Right cardiac atrium (tissue), 5 donors: ENCODE results near the gene HIF1AN. TPM values are rescaled to one million over a fixed set of nuclear protein-coding genes. Genes with fewer than 3 reads are reported as not detected.

Source experiments
- ATAC-seq, 2 donors: fragments of 200-7000 bp; cut with Tn5 transposase; one replicate each; pipeline versions ENCODE4 v1.8.0 to v1.9.1; 2020; ENCODE audit warnings: moderate library complexity in 2 of 2, mild to moderate bottlenecking in 1 of 2
- DNase-seq, 3 donors: peaks; one replicate each; pipeline ENCODE4 v3.0.0-alpha.2; 2020
- H3K27ac ChIP-seq: one replicate; pipeline ENCODE4 v1.5.1; 2013; ENCODE audit warnings: mild to moderate bottlenecking, low read length, control low read depth, moderate library complexity
- H3K27me3 ChIP-seq: one replicate; pipeline ENCODE4 v1.6.1; 2013; ENCODE audit not compliant: control insufficient read depth, insufficient read depth
- H3K4me1 ChIP-seq: one replicate; pipeline ENCODE4 v1.6.1; 2013; ENCODE audit warnings: low read length; ENCODE audit not compliant: control insufficient read depth, insufficient read depth
- H3K4me3 ChIP-seq: one replicate; pipeline ENCODE4 v1.5.1; 2013; ENCODE audit warnings: low read length, control low read depth
- H3K9me3 ChIP-seq: one replicate; pipeline ENCODE4 v1.6.1; 2013; ENCODE audit warnings: low read length; ENCODE audit not compliant: control insufficient read depth
- WGBS: extraction: QIAGEN DNeasy Blood & Tissue Kit; methylation state at CpG from one replicate; pipeline ENCODE4 v1.1.7; 2013; 5-methylcytosine and 5-hydroxymethylcytosine counted together
- intact Hi-C, 4 donors: fragments of 100-400 bp; cut with DNase I; formaldehyde crosslinking; loops; one replicate each; pipeline versions ENCODE4 v1.11.0 to v1.14.0; 2022 to 2023
- polyA plus RNA-seq: library from polyadenylated mRNA; stranded (reverse); fragments of 200-250 nt; gene quantifications from one replicate; pipeline ENCODE4 v1.2.3, GENCODE V29; 2013
- total RNA-seq, 4 donors: library from RNA; stranded (reverse); fragmentation: NEBNext Ultra II Directional; extraction: Animal tissue kit (Norgen Biotek cat#: 25700); gene quantifications; one replicate each; pipeline ENCODE4 v1.2.1, GENCODE V29; 2021
- donor health status: healthy with polysubstance abuse.
- donor health status: DM: no; HTN: yes; CAD: no.
- donor health status: DM: no; HTN: no; CAD: no.
- donor health status: DM: no; HTN: yes; CAD: no; lungs with severe emphysema.
- donor health status: DM: yes; HTN: yes; CAD: no.

HIF1AN gene
- total and polyA plus RNA-seq, 5 donors: 9.5 to 41.1 (median 33.9) TPM

DNA sequence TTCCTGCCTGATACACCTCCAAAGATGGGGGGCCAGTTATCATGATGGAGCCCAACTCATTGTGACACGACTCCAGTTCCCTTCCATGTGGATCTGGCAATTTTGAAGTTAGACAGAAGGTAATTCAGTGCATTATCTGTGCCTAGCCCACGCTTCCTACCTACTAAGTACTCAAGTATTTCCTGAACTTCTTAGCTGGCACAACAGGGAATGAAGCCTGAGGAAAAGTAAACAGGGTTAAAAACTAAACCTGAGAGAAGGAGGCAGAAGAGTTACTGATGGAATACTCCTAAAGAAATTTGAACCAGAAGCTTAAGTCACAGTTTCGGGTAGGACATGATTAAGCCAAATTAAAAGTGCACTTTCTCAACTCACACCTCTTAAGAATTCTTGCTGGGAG lies 14.9 kb upstream of the HIF1AN start:
- WGBS: 82% methylated on average over 3 of the region's 3 CpGs
- Histone ChIP-seq H3K4me1 (no peaks in the 10 kb centered on the region), H3K27me3 (no peaks in the 10 kb centered on the region), H3K4me3 (no peak overlapping the region), H3K9me3 (no peaks in the 10 kb centered on the region), H3K27ac (no peak overlapping the region)
- DNase-seq (no peak), ATAC-seq (no peak)
- intact Hi-C loops: loop anchor here in 1 of 4 donors (10.0 kb wide), 1 partner anchor 176 kb away; the partner anchor contains the start of gene SCD

- Histone ChIP-seq H3K27ac (no peak overlapping the region), H3K9me3 (no peaks in the 10 kb centered on the region), H3K27me3 (no peaks in the 10 kb centered on the region), H3K4me1 (no peaks in the 10 kb centered on the region), H3K4me3 (no peak overlapping the region)
- intact Hi-C loops: loop anchor here in 1 of 4 donors (10.0 kb wide), 1 partner anchor 177 kb away; the partner anchor contains the start of gene SCD
- no peak for ATAC-seq
- WGBS: 75% methylated on average over 5 of the region's 5 CpGs
- no peak for DNase-seq
These were observed 13.5 kb upstream of the HIF1AN start for GRCh38 chr10:100522107-100522801.

- WGBS: 95% methylated on average over 9 of the region's 9 CpGs
- intact Hi-C loops: loop anchor here in 1 of 4 donors (10.0 kb wide), 1 partner anchor 178 kb away; the partner anchor contains the start of gene SCD
These were observed 12.8 kb upstream of the HIF1AN start for GRCh38 chr10:100522945-100523344.

DNA sequence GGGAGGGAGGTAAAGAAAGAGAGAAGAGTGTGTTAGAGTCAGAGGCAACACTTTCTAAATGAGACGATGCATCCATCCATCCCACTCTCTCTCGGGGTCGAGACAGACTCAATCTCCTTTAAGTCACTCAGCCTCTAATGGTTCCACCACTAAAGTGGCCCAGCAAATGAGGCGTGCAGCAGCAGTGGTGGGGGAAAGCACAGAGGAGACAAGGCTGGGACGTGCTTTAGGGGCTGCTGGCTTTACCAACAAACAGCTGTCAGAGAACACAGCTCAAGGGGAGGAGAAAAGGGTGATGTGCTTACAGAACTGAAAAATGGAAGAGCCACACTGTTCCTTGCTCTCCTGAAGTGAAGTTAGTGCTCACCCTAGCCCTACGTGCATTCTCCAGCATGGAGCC lies 11.5 kb upstream of the HIF1AN start:
- Histone ChIP-seq H3K9me3 (no peaks in the 10 kb centered on the region), H3K27me3 (no peaks in the 10 kb centered on the region), H3K4me3 (no peak overlapping the region), H3K27ac (no peak overlapping the region), H3K4me1 (no peaks in the 10 kb centered on the region)
- WGBS: 85% methylated on average over 6 of the region's 6 CpGs
- ATAC-seq: no peak
- no peak for DNase-seq
- intact Hi-C loops: loop anchor here in 1 of 4 donors (10.0 kb wide), 1 partner anchor 179 kb away; the partner anchor contains the start of gene SCD

More at GRCh38 chr10:100522945-100523344, 12.8 kb upstream of the HIF1AN start:
- no peaks in the 10 kb centered on the region for H3K27me3 ChIP-seq
- H3K4me3 ChIP-seq: no peak overlapping the region
- H3K4me1 ChIP-seq: no peaks in the 10 kb centered on the region
- DNase-seq (no peak), ATAC-seq (no peak)
- no peaks in the 10 kb centered on the region for H3K9me3 ChIP-seq
- H3K27ac ChIP-seq: no peak overlapping the region

DNA sequence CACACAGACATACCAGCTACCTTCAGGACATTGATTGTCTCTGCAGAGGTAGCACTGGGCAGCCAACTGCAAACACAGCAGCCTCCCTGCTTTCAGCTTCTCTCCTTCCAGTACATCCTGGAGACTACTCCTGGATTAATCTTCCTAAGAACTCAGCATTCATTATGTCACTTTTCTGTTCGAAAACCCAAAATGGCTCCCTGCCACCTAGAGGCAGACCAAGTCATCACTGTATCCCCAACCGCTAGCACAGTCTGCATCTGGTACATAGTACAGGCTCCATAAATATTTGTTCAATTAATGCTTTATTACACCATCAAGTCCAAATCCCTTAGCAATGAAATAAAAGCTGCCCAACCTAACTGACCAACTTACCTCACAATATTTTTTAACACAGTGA lies 11.1 kb upstream of the HIF1AN start:
- H3K4me1 ChIP-seq: no peaks in the 10 kb centered on the region
- H3K27ac ChIP-seq: no peak overlapping the region
- WGBS: 84% methylated on average over 2 of the region's 2 CpGs
- intact Hi-C loops: loop anchor here in 1 of 4 donors (10.0 kb wide), 1 partner anchor 180 kb away; the partner anchor contains the start of gene SCD
- no peak overlapping the region for H3K4me3 ChIP-seq
- DNase-seq: no peak
- H3K9me3 ChIP-seq: no peaks in the 10 kb centered on the region
- no peaks in the 10 kb centered on the region for H3K27me3 ChIP-seq
- ATAC-seq: no peak

DNA sequence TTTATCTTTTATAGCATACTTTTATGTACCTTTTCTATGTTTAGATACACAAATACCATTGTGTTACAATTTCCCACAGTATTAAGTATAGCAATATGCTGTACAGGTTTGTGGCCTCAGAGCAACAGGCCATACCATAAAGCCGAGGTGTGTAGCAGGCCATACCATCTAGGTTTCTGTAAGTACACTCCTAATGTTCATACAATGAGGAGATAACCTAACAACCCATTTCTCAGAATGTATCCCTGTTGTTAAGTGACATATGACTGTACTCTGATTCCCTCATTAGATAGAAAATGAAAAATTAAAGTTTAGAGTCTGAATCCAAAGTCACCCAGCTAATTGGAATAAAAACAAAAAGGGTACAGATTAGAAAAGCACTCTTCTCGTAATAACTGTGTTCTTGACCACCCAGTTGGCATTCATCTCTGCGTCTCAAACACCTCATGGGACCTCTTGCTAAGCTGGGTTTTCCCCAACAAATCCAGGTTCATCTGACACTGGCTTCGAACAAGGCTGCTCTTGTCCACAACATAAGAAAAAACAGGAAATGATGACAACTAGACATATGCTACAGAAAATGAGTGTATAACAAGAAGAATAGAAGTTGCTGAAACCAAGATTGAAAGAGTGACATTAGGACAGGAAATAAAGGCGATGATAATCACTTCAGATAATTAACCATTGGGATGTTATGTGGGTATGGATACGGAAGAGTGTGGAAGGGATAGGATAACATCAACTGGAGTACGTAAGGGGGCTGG lies 7.4 kb upstream of the HIF1AN start:
- DNase-seq (no peak), ATAC-seq (no peak)
- no peak overlapping the region for H3K27ac ChIP-seq
- WGBS: 44% methylated on average over 7 of the region's 7 CpGs
- no peaks in the 10 kb centered on the region for H3K9me3 ChIP-seq
- no peaks in the 10 kb centered on the region for H3K27me3 ChIP-seq
- H3K4me3 ChIP-seq: peak overlapping the region; percentile 85
- intact Hi-C loops: loop anchor here in 1 of 4 donors (10.0 kb wide), 1 partner anchor 184 kb away; the partner anchor contains the start of gene SCD
- H3K4me1 ChIP-seq: no peaks in the 10 kb centered on the region

GRCh38 chr10:100528921-100529474 lies 6.7 kb upstream of the HIF1AN start:
- H3K4me3 ChIP-seq: peak overlapping the region; percentile 85
- intact Hi-C loops: loop anchor here in 1 of 4 donors (10.0 kb wide), 1 partner anchor 184 kb away; the partner anchor contains the start of gene SCD
- H3K4me1 ChIP-seq: no peaks in the 10 kb centered on the region
- no peaks in the 10 kb centered on the region for H3K9me3 ChIP-seq
- H3K27me3 ChIP-seq: no peaks in the 10 kb centered on the region
- ATAC-seq (no peak), DNase-seq (no peak)
- peak overlapping the region; percentile 71 for H3K27ac ChIP-seq
- WGBS: under 1% methylated on average over 18 of the region's 18 CpGs

DNA sequence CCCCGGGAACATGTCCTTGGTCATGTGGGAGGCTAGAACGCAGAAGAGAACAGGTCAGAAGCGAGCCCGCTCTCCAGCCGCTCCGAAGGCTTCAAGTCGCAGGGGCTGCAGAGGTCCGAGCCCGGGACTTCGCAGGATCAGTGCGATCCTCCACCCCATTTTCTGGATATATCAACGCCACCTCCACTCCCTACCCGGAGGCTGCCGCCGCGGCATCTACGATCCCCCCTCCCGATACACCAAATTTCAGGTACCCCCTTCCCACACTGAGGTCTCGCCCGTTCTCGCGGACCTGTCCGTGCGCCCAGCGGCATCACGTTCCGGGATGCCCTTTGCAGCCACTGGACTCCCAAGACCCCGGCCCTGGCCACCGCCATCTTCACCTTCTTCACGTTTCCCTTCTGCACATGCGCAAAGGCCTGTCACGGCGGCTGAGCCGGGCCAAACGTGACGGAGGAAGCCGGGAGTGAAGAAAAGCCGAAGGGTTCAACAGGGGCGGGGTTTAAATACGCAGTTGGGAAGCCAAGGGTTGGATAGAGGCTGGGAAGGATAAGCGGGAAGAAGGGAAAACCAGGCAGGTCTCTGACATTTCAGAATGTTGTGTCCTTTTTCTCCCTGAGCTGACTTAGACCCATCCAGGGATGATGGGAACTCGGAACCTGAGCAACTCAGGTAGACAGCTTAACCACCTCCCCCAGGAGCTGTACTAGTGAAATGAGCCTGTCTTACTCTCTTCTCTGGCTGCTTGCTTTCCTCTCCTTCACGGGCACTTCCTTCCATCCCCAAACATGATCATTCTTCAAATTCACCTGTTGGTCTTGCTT lies 6.1 kb upstream of the HIF1AN start, which contains the start of gene NDUFB8:
Gene NDUFB8, minus strand, starts transcription at position 397 of the 824 bp plus-strand sequence. Its CDS starts 20 bp downstream, at position 377.
- peak; percentile 92 to 94 for ATAC-seq
- H3K27ac ChIP-seq: peak within 1 kb of the TSS; percentile 74
- 1% methylated on average over 43 of the region's 43 CpGs for WGBS
- no peaks in the 10 kb centered on the region for H3K4me1 ChIP-seq
- intact Hi-C loops: loop anchor here in 1 of 4 donors (10.0 kb wide), 1 partner anchor 185 kb away; the partner anchor contains the start of gene SCD
- no peaks in the 10 kb centered on the region for H3K27me3 ChIP-seq
- peak within 1 kb of the TSS; percentile 85 for H3K4me3 ChIP-seq
- no peaks in the 10 kb centered on the region for H3K9me3 ChIP-seq
- DNase-seq: peak; percentile 91 to 96 (median 96)

- Histone ChIP-seq H3K4me1 (no peaks in the 10 kb centered on the region), H3K4me3 (no peak overlapping the region), H3K27me3 (no peaks in the 10 kb centered on the region), H3K9me3 (no peaks in the 10 kb centered on the region), H3K27ac (no peak overlapping the region)
- ATAC-seq (no peak), DNase-seq (no peak)
- intact Hi-C loops: no loop called here
These were observed 4.0 kb upstream of the HIF1AN start for GRCh38 chr10:100531761-100532160.

GRCh38 chr10:100534726-100535125 lies 1.0 kb upstream of the HIF1AN start:
- DNase-seq (no peak), ATAC-seq (no peak)
- Histone ChIP-seq H3K27ac (no peak overlapping the region), H3K9me3 (no peaks in the 10 kb centered on the region), H3K27me3 (no peaks in the 10 kb centered on the region), H3K4me1 (no peaks in the 10 kb centered on the region), H3K4me3 (peak overlapping the region; percentile 77)
- WGBS: 92% methylated on average over 2 of the region's 2 CpGs
- intact Hi-C loops: no loop called here
